Fibroblast of pulmonary artery (primary cell): ENCODE results near the gene XG.

Experiments used
- DNase-seq: peaks from one replicate; pipeline ENCODE4 v3.0.0-alpha.2; 2010; ENCODE audit warnings: low read depth
- H3K4me3 ChIP-seq: replicated peaks from 2 replicates; pipeline ENCODE4 v1.5.1; 2011; ENCODE audit warnings: low read depth, mild to moderate bottlenecking, control low read depth, low read length, moderate library complexity
- CTCF ChIP-seq: IDR thresholded peaks from 2 replicates; pipeline ENCODE4 v1.5.1; 2011; ENCODE audit warnings: mild to moderate bottlenecking, control low read depth, low read length, inconsistent platforms; ENCODE audit errors: missing control alignments

XG gene

GRCh38 chrX:2710041-2710840 is 41.6 kb upstream of the XG start:
- no peak for TF ChIP-seq CTCF

GRCh38 chrX:2711441-2711840 is 40.4 kb upstream of the XG start:
- DNase-seq: no peak
- no peak overlapping the region for H3K4me3 ChIP-seq
- no peak for TF ChIP-seq CTCF

More at GRCh38 chrX:2710041-2710840, 41.6 kb upstream of the XG start:
- peak overlapping the region; percentile 3 for H3K4me3 ChIP-seq
- DNase-seq: peak; percentile 91

GRCh38 chrX:2712428-2712827 is 39.4 kb upstream of the XG start:
- H3K4me3 ChIP-seq: no peak overlapping the region
- DNase-seq: no peak
- no peak for TF ChIP-seq CTCF

- no peak for DNase-seq
- no peak overlapping the region for H3K4me3 ChIP-seq
- TF ChIP-seq CTCF: no peak
Observed at GRCh38 chrX:2712890-2713840, 38.7 kb upstream of the XG start.

GRCh38 chrX:2714551-2714950 is 37.3 kb upstream of the XG start:
- TF ChIP-seq CTCF: no peak
- H3K4me3 ChIP-seq: no peak overlapping the region
- DNase-seq: no peak

GRCh38 chrX:2715066-2715600 is 36.7 kb upstream of the XG start:
- TF ChIP-seq CTCF: no peak
- no peak for DNase-seq

More at GRCh38 chrX:2715066-2715600, 36.7 kb upstream of the XG start:
- no peak overlapping the region for H3K4me3 ChIP-seq
